NCI-H128 (cell line): Measurements from ENCODE around the gene TMEM74B.

ENCODE experiments used
- DNase-seq: peaks from one replicate; lab custom pipeline; 2025; ENCODE audit not compliant: unreplicated experiment; lab: John Stamatoyannopoulos, UW

TMEM74B gene

GRCh38 chr20:1144401-1145172 lies 40.2 kb downstream of the TMEM74B start:
- DNase-seq: no peak

- DNase-seq: no peak
Measured at GRCh38 chr20:1137236-1137635, 47.5 kb downstream of the TMEM74B start.

GRCh38 chr20:1134836-1135235 lies 49.9 kb downstream of the TMEM74B start:
- DNase-seq: no peak

GRCh38 chr20:1134355-1134754 lies 50.4 kb downstream of the TMEM74B start:
- DNase-seq: no peak

- no peak for DNase-seq
Measured at GRCh38 chr20:1131354-1131753, 53.4 kb downstream of the TMEM74B start.

- DNase-seq: no peak
Measured at GRCh38 chr20:1130847-1131246, 53.9 kb downstream of the TMEM74B start.
